Measurements from ENCODE around the gene SLC30A4. TPM values are rescaled to one million over a fixed set of nuclear protein-coding genes. Genes with fewer than 3 reads are reported as not detected.

The SLC30A4 gene
- total RNA-seq, 2 donors from 2014 or later = 42.9 to 233 TPM

DNA sequence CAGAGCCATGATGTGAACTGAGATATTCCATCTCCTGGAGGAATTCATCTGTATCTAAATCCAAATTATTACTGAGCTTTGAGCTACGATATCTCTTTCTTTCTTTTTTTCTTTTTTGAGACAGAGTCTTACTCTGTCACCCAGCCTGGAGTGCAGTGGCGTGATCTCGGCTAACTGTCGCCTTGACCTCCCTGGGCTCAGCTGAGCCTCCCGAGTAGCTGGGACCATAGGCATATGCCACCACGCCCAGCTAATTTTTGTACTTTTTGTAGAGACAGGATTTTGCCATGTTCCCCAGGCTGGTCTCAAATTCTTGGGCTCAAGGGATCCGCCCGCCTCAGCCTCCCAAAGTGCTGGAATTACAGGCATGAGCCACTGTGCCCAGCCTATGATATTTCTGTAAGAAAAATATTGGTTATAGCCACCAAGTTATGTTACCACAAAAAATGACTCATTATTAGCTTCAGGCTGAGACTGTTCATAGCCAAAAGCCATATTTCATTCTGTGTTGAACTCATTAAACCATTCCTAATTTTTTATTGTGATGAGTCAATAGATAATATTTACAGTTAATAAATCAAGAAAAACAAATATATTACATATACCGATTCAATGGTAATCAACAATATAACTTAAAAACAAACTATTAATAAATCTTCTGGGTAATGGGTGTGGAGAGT lies 27.1 kb upstream of the SLC30A4 start:
- intact Hi-C loops (cut with DNase I) = no loop called here
- WGBS = 80% methylated on average over 9 of the region's 9 CpGs
- Histone ChIP-seq H3K4me1 (replicated peaks) (no peaks in the 10 kb centered on the region), H3K9me3 (no peaks in the 10 kb centered on the region), H3K36me3 (no peaks in the 10 kb centered on the region), H3K4me3 (no peak overlapping the region), H3K27me3 (replicated peaks; ENCODE audit: insufficient read depth) (no peaks in the 10 kb centered on the region), H3K27ac (no peak overlapping the region)
- DNase-seq (ENCODE audit: low spot score) = no peak
- TF ChIP-seq, protein P1, sequence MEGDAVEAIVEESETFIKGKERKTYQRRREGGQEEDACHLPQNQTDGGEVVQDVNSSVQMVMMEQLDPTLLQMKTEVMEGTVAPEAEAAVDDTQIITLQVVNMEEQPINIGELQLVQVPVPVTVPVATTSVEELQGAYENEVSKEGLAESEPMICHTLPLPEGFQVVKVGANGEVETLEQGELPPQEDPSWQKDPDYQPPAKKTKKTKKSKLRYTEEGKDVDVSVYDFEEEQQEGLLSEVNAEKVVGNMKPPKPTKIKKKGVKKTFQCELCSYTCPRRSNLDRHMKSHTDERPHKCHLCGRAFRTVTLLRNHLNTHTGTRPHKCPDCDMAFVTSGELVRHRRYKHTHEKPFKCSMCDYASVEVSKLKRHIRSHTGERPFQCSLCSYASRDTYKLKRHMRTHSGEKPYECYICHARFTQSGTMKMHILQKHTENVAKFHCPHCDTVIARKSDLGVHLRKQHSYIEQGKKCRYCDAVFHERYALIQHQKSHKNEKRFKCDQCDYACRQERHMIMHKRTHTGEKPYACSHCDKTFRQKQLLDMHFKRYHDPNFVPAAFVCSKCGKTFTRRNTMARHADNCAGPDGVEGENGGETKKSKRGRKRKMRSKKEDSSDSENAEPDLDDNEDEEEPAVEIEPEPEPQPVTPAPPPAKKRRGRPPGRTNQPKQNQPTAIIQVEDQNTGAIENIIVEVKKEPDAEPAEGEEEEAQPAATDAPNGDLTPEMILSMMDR (IDR thresholded peaks at IDR 0.05) = no peak
- no peak for TF ChIP-seq POLR2AphosphoS5 (IDR thresholded peaks at IDR 0.05)
- TF ChIP-seq POLR2A (IDR thresholded peaks at IDR 0.05) = no peak

DNA sequence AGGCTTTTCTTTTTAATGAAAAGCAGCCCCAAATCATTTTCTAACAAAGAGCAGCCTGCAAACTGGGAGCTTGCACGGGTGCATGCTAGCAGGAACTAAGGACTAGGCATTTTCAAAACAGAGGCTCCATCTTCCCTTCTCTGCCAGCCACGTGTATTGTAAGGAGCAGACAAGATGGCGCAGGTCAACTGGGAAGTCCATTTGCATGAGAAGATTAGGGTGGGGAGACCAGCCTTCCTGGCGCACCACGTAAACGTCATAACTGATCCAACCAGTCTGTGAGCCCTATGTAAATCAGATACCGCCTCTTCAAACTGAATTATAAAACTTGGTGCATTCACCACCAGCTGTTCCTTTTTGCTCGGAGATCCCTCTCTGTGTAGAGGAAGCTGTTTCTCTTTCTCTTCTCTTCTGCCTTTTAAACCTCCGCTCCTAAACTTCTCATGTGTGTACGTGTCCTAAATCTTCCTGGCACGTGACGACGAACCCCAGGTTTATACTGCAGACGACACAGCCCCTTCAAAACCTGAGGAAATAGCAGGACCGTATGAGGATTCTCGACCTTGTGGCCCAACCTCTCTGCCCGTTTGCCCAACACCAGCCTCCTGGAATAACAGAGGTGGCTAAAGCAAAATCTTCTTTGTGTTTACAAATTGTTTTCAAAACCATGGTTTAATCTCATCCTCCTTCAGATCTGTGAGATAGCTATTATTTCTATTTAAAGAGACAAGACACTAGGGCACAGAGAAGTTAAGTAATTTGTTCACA lies 26.4 kb upstream of the SLC30A4 start:
- H3K36me3 ChIP-seq = no peaks in the 10 kb centered on the region
- no peak overlapping the region for H3K4me3 ChIP-seq
- TF ChIP-seq, protein P1 (IDR thresholded peaks at IDR 0.05) = no peak
- TF ChIP-seq POLR2A (IDR thresholded peaks at IDR 0.05) (no peak), POLR2AphosphoS5 (IDR thresholded peaks at IDR 0.05) (no peak)
- intact Hi-C loops (cut with DNase I) = no loop called here
- no peaks in the 10 kb centered on the region for H3K9me3 ChIP-seq
- no peak overlapping the region for H3K27ac ChIP-seq
- H3K4me1 ChIP-seq (replicated peaks) = no peaks in the 10 kb centered on the region
- WGBS = 81% methylated on average over 17 of the region's 17 CpGs
- H3K27me3 ChIP-seq (replicated peaks; ENCODE audit: insufficient read depth) = no peaks in the 10 kb centered on the region
- DNase-seq (ENCODE audit: low spot score) = no peak

DNA sequence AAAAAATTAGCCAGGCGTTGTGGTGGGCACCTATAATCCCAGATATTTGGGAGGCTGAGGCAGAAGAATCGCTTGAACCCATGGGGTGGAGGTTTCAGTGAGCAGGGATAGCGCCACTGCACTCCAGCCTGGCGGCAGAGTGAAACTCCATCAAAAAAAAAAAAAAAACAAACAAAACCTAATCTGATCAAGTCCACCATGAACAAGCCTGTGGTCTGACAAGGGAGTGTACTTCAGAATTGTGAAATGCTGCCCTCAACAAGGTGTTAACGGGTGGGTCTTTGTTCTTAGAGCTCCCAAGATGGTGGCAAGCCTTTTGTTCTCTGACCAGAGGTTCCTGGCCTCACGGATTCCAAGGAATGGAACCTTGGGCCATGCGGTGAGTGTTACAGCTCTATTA lies 24.2 kb upstream of the SLC30A4 start:
- Histone ChIP-seq H3K27me3 (replicated peaks; ENCODE audit: insufficient read depth) (no peaks in the 10 kb centered on the region), H3K4me1 (replicated peaks) (no peaks in the 10 kb centered on the region), H3K4me3 (no peak overlapping the region), H3K9me3 (no peaks in the 10 kb centered on the region), H3K36me3 (no peaks in the 10 kb centered on the region), H3K27ac (no peak overlapping the region)
- TF ChIP-seq POLR2A (IDR thresholded peaks at IDR 0.05) = no peak
- TF ChIP-seq, protein P1 (IDR thresholded peaks at IDR 0.05) = no peak
- TF ChIP-seq POLR2AphosphoS5 (IDR thresholded peaks at IDR 0.05) = no peak
- WGBS = 82% methylated on average over 7 of the region's 7 CpGs
- no peak for DNase-seq (ENCODE audit: low spot score)
- intact Hi-C loops (cut with DNase I) = no loop called here

DNA sequence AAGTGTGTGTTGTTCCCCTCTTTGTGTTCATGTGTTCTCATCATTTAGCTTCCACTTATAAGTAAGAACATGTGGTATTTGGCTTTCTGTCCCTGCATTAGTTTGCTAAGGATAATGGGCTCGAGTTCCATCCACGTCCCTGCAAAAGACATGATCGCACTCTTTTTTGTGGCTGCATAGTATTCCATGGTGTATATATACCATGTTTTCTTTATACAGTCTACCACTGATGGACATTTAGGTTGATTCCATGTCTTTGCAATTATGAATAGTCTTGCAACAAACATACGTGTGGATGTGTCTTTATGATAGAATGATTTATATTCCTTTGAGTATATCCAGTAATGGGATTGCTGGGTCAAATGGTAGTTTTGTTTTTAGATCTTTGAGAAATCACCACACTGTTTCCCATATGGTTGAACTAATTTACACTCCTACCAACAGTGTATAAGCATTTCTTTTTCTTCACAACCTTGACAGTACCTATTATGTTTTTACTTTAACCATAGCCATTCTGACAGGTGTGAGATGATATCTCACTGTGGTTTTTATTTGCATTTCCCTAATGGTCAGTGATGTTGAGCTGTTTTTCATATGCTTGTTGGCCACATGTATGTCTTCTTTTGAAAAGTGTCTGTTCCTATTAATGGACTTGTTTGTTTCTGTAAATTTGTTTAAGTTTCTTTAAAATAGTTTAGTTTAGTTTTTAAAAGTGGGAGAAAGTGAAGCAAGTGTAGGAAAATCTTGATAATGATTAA lies 21.9 kb upstream of the SLC30A4 start:
- no peak for DNase-seq (ENCODE audit: low spot score)
- no peaks in the 10 kb centered on the region for H3K36me3 ChIP-seq
- H3K9me3 ChIP-seq = no peaks in the 10 kb centered on the region
- no peaks in the 10 kb centered on the region for H3K27me3 ChIP-seq (replicated peaks; ENCODE audit: insufficient read depth)
- no peaks in the 10 kb centered on the region for H3K4me1 ChIP-seq (replicated peaks)
- H3K27ac ChIP-seq = no peak overlapping the region
- no peak overlapping the region for H3K4me3 ChIP-seq
- intact Hi-C loops (cut with DNase I) = no loop called here
- WGBS = 95% methylated on average over 4 of the region's 4 CpGs
- TF ChIP-seq POLR2A (IDR thresholded peaks at IDR 0.05) (no peak), POLR2AphosphoS5 (IDR thresholded peaks at IDR 0.05) (no peak)
- TF ChIP-seq, protein P1 (IDR thresholded peaks at IDR 0.05) = no peak

Data from prostate gland (tissue), 2 donors.